Adrenal gland (tissue), 12 donors: Measurements from ENCODE around the gene EYA4. TPM values are rescaled to one million over a fixed set of nuclear protein-coding genes. Genes with fewer than 3 reads are reported as not detected.

Experiments
- DNase-seq, 7 donors: peaks; one replicate each; pipeline ENCODE4 v3.0.0-alpha.2; 2019 to 2020
- H3K27ac ChIP-seq, 5 donors: fragments of 200-600 bp; sonication (generic) in 4 of 5; 1 replicate in 3 of 5; 2 replicates in 2 of 5; pipeline versions ENCODE4 v1.5.1 to v1.8.0; 2016 to 2020; ENCODE audit warnings: mild to moderate bottlenecking in 1 of 5
- H3K27me3 ChIP-seq: fragments of 200-600 bp; 2 replicates; pipeline ENCODE4 v1.8.0; 2021
- H3K36me3 ChIP-seq, 2 donors: fragments of 200-600 bp; replicated peaks in 1 of 2; 1 replicate in 1 of 2; 2 replicates in 1 of 2; pipeline versions ENCODE4 v1.5.1 to v1.8.0; 2018 to 2022
- H3K4me1 ChIP-seq, 2 donors: fragments of 200-600 bp; replicated peaks in 1 of 2; 1 replicate in 1 of 2; 2 replicates in 1 of 2; pipeline versions ENCODE4 v1.5.1 to v1.8.0; 2018 to 2021
- H3K4me3 ChIP-seq, 4 donors: fragments of 200-600 bp; sonication (generic) in 3 of 4; one replicate each; pipeline ENCODE4 v1.5.1; 2016 to 2018
- H3K9me3 ChIP-seq, 3 donors: fragments of 200-600 bp; sonication (generic) in 1 of 3; replicated peaks in 1 of 3; 1 replicate in 2 of 3; 2 replicates in 1 of 3; pipeline versions ENCODE4 v1.5.1 to v1.8.0; 2016 to 2021
- CTCF ChIP-seq, 6 experiments: fragments of 450-650 bp in 4 of 6; fragments of 200-600 bp in 2 of 6; sonication (generic) in 1 of 6; IDR thresholded peaks; 1 replicate in 5 of 6; 2 replicates in 1 of 6; pipeline versions ENCODE4 v1.5.1 to v1.8.0; 2016 to 2021; ENCODE audit warnings: antibody characterized with exemption in 6 of 6, mild to moderate bottlenecking in 2 of 6, moderate library complexity in 1 of 6
- POLR2A ChIP-seq, 2 donors: fragments of 450-650 bp; IDR thresholded peaks; one replicate each; pipeline ENCODE4 v1.6.1; 2017; ENCODE audit warnings: antibody characterized with exemption in 2 of 2, mild to moderate bottlenecking in 2 of 2, moderate library complexity in 1 of 2
- WGBS, 4 donors: extraction: QIAGEN DNeasy Blood & Tissue Kit in 2 of 4; methylation state at CpG; one replicate each; pipeline versions ENCODE4 v1.1.5 to v1.1.7; 2013 to 2017; 5-methylcytosine and 5-hydroxymethylcytosine counted together
- intact Hi-C, 2 donors: fragments of 100-400 bp; cut with DNase I; formaldehyde crosslinking; loops; one replicate each; pipeline versions ENCODE4 v1.14.1 to v1.15.0; 2022 to 2023
- polyA plus RNA-seq, 3 donors: library from polyadenylated mRNA; stranded (reverse); fragments of 200-250 nt in 2 of 3; fragments of 350-450 nt in 1 of 3; fragmentation: Illumina TruSeq in 1 of 3; extraction: RNeasy Lipid Tissue Mini Kit (QIAGEN cat#74804) in 1 of 3; gene quantifications; one replicate each; pipeline ENCODE4 v1.2.3, GENCODE V29; 2013 to 2014
- total RNA-seq, 9 donors: library from RNA; depleted of rRNA in 4 of 9; stranded (reverse); fragments of >200 nt in 4 of 9; fragments of 120-200 nt in 1 of 9; fragmentation: NEBNext Ultra II Directional in 1 of 9; extraction: Animal tissue kit (Norgen Biotek cat#: 25700) in 1 of 9; gene quantifications; one replicate each; pipeline versions ENCODE4 v1.1.0 to v1.2.4, GENCODE V29; 2013 to 2023
- donor health status: healthy with polysubstance abuse.
- donor health status: Bipolar disorder and iron deficiency.
- donor health status: DM: yes; HTN: yes; CAD: no.
- donor health status: DM: no; HTN: no; CAD: no.
- donor health status: DM: no; HTN: no; CAD: no.
- donor health status: DM: yes; HTN: yes; CAD: no.

EYA4 gene
- total and polyA plus RNA-seq, 12 donors, result 0.17 to 6.3 (median 1.6) TPM

GRCh38 chr6:133555685-133556084, 314.5 kb downstream of the EYA4 start:
- Histone ChIP-seq H3K27ac (no peak overlapping the region), H3K27me3 (no peaks in the 10 kb centered on the region), H3K4me3 (no peak overlapping the region), H3K36me3 (no peaks in the 10 kb centered on the region), H3K9me3 (no peaks in the 10 kb centered on the region), H3K4me1 (no peaks in the 10 kb centered on the region)
- no peak for DNase-seq
- 49 to 59% (median 56%) methylated on average over 2 of the region's 2 CpGs for WGBS, 4 donors
- intact Hi-C loops, result no loop called here
- TF ChIP-seq POLR2A (IDR thresholded peaks at IDR 0.05) (no peak), CTCF (IDR thresholded peaks at IDR 0.05) (no peak)

GRCh38 chr6:133559926-133560325, 318.8 kb downstream of the EYA4 start:
- no peak overlapping the region for H3K27ac ChIP-seq
- DNase-seq, result no peak
- 81 to 88% (median 88%) methylated on average over 2 of the region's 2 CpGs for WGBS, 4 donors
- no peaks in the 10 kb centered on the region for H3K4me1 ChIP-seq
- intact Hi-C loops, result loop anchor here in 1 of 2 donors (10.0 kb wide), 1 partner anchor 355 kb away; no protein-coding TSS in a partner anchor
- H3K36me3 ChIP-seq, result no peaks in the 10 kb centered on the region
- TF ChIP-seq POLR2A (IDR thresholded peaks at IDR 0.05), result no peak
- no peak for TF ChIP-seq CTCF (IDR thresholded peaks at IDR 0.05)
- H3K27me3 ChIP-seq, result no peaks in the 10 kb centered on the region
- no peak overlapping the region for H3K4me3 ChIP-seq
- H3K9me3 ChIP-seq, result no peaks in the 10 kb centered on the region

- Histone ChIP-seq H3K9me3 (no peaks in the 10 kb centered on the region), H3K36me3 (no peaks in the 10 kb centered on the region), H3K27ac (no peak overlapping the region), H3K4me1 (peaks cover 0 to 8% of the 10 kb centered on the region in 2 donors), H3K27me3 (peaks cover 8% of the 10 kb centered on the region), H3K4me3 (no peak overlapping the region)
- WGBS, 4 donors, result 73 to 78% (median 74%) methylated on average over 6 of the region's 6 CpGs
- intact Hi-C loops, result loop anchor here (5.0 to 10.0 kb wide), 2 partner anchors 347 to 350 kb away; no protein-coding TSS in a partner anchor
- no peak for DNase-seq
- TF ChIP-seq CTCF (IDR thresholded peaks at IDR 0.05), result no peak
- no peak for TF ChIP-seq POLR2A (IDR thresholded peaks at IDR 0.05)
Measured at GRCh38 chr6:133567636-133568035, 326.5 kb downstream of the EYA4 start.

GRCh38 chr6:133568970-133569889, 328.1 kb downstream of the EYA4 start:
- H3K4me3 ChIP-seq, result peak overlapping the region in 1 of 4 donors; percentile 38
- H3K9me3 ChIP-seq, result no peaks in the 10 kb centered on the region
- H3K4me1 ChIP-seq, result peaks cover 0 to 8% of the 10 kb centered on the region in 2 donors
- no peak overlapping the region for H3K27ac ChIP-seq
- peaks cover 8% of the 10 kb centered on the region for H3K27me3 ChIP-seq
- peak in 4 of 7 donors; percentile 17 to 35 (median 27) for DNase-seq
- intact Hi-C loops, result loop anchor here (5.0 to 10.0 kb wide), 2 partner anchors 346 to 348 kb away; no protein-coding TSS in a partner anchor
- WGBS, 4 donors, result 5 to 6% (median 5%) methylated on average over 18 of the region's 18 CpGs
- TF ChIP-seq POLR2A (IDR thresholded peaks at IDR 0.05) (no peak), CTCF (IDR thresholded peaks at IDR 0.05) (peak; percentile 77 to 88 (median 83))
- no peaks in the 10 kb centered on the region for H3K36me3 ChIP-seq
